NCI-H2196 treated with DMSO at 0.1 percent for 48 hours (cell line): ENCODE measurements around the gene PIM3.

Source experiments
- DNase-seq: peaks from one replicate; lab custom pipeline; 2025; ENCODE audit not compliant: unreplicated experiment; lab: John Stamatoyannopoulos, UW

PIM3 gene

DNA sequence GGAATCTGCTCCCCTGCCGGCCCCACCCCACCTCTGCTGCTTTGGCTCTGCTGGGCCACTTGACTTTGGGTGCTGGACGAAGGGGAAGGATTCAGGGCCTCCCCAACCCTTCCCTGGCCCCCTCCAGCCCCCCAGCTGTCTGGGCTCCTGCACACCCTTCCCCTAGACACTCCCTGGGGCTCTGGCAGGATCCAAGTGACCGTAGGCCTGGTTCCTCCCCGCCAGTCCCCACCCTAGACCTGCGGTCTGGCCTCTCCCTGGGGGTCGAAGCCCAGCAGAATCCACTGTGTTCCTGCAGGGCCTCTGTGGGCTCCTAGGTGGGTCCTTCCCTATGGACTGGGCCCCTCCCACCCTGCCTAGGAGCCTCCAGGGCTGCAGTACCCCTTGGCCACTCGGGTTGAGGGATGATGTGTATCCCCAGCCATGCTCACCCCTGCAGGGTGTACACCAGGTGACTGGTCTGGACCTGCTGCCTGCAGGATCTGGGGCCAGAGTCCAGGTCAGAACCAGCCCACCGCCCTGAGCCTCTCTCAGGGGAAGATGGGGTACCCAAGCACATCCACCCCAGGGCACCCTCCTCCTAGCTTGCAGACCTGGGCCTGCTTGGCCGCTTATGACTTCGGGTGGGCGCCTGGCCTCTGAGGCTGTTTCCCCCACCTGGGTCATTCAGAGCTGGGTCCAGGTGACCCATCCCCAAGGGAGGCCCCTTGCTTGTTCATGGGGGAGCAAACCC is 5.6 kb downstream of the PIM3 start:
- DNase-seq, result no peak

DNA sequence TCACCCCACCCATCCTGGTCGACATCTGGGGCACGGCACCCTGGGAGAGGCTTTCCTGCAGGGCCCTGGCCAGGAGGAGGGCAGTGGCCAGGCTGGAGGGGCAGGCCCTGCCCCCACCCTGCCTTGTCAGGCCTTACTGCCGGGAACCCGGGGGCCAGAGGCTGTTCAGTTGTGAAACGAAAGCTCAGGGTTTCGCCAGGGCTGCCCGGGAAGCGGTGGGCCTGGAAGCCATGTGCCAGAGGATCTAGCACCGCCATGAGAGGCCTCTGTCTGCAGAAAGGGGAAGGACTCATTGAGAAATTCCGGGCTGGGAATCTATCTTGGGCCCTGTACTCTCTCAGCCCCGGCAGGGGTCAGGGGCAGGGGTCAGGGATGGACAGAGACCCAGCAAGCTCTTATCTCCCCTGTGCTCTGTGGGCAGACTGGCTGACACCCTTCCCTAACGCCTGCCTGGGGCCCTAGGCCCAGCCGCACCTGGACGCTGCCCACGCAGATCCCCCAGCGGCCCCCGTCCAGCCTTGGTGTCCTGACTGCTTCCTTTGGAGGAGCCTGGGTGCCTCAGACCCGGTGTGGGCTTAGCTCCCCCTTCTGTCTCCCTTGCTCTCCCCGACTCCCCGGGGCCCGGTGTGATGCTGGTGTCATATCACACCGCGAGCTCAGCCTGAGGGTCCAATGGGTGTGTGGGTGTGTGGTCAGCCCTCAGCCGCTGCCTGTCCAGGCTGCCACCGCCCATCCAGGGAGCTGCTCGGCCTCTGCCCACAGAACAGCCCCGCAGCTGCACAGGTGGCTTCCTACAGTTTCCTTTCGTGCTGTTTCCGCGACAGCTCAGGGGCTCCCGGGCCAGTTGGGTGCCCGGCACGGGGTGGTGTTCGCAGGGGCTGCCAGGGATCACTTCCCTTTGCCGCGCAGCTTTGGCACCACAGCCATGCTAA is 6.5 kb downstream of the PIM3 start:
- no peak for DNase-seq

DNA sequence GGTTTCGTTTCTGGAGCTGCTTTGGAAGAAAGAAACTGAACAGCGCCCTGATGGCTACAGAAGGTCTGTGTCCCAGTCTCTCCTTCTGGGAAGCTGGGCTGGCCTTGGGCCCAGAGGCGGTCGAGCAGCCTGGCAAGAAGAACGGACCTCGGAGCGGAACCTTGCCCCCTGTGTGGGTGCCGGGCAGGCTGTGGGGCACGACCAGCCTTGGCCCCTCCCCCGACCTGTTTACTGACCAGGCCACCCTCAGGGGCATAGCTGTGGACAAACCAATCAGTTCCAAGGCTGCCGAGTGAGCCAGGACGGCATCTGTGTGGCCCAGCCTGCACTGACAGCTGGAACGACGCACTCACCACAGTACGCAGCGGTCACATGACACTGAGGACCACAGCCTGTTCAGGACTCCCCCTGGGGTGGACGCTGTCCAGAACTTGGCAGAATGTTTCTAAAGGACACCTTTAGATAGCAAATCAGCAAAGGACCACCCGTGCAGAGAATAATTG is 7.2 kb downstream of the PIM3 start:
- DNase-seq, result no peak

DNA sequence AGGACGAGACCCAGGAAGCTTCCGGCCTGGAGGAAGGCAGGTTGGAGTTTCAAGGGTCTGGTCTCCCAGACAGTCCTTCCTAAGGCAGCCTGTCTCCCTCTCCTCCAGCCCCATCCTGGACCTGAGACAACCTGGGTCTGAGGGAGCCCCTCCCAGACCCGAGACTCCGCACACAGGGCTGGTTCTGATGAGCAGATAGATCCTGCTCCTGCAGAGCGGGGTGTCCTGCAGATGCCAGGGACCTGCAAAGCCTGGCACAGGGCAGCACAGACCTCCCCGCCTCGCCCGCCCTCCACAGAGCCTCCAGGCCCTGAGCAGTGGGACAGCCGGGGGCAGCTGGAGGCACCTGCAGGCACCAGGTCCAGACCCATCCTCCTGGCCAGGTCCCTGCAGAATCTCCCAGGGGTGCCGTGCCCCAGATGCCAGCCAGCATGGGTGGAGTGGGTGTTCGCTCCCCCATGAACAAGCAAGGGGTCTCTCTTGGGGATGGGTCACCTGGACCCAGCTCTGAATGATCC is 7.8 kb downstream of the PIM3 start:
- no peak for DNase-seq

DNA sequence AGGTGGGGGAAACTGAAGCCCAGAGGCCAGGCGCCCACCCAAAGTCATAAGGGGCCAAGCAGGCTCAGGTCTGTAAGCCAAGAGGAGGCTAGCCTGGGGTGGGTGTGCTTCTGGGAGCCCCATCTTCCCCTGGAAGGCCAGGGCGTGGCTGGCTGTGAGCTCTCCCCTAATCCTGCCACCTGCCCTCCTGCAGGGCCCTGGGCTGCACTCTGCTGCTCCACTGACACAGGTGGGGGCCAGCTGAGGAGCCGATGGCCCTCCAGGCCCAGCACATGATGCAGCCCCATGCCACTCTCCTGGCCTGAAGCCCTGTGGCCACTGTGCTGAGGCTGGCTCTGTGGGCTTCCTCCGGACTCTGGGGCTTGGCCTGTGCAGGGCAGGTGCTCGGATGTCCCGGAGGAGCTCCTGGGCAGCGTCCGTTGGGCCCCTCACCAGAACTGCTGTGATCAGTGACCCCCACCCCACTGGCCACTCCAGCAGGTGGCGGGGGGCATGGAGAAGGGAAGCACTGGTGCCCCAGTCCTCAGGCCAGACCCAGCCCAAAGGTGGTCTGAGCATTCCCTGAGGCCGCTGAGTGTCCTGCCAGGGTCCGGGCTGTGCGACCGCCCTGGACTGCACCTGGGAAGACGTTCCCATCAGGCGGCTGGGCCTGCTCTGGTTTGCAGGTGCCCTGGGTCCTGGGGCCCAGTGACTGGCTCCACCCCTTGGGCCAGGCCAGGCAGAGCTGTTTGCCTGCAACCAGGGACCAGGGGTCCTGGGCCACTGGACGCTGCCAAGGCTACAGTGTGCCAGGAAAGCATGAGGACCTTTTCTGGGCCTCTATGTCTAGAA is 8.5 kb downstream of the PIM3 start:
- DNase-seq, result no peak

DNA sequence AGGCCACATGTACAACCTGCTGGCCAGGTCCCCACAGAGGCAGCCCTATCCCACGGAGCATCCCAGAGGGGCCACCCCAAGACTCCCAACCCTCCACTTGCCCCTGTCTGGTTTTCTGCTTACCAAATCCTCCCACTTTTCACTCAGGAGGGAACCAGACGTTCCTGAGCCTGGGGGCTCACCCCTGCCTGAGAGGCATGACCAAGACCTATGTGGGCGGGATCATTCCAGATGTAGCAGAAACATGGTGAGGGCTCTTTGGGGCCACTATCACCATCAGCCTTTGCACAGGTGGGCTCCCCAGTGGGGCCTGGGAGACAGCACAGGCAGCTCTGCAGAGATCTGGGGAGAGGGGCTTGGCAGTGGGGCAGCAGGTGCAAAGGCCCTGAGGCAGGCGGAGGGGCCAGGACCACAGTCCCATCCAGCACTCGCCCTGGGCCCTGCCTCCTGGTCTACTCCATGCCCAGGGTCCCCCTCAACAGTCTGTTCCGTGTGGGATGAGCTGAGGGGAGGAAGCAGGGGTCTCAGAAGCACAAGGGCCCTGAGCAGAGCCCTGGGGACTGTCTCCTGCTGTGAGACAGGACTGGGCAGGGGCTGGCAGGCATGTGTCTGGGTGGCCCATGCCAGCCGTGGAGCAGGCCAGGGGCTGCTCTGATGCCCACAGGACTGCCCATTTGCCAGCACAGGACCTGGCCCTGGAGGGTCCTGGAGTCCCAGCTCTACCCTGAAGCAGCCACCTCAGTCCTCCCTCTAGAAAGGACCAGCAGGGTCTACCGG is 9.4 kb downstream of the PIM3 start:
- DNase-seq, result no peak

DNA sequence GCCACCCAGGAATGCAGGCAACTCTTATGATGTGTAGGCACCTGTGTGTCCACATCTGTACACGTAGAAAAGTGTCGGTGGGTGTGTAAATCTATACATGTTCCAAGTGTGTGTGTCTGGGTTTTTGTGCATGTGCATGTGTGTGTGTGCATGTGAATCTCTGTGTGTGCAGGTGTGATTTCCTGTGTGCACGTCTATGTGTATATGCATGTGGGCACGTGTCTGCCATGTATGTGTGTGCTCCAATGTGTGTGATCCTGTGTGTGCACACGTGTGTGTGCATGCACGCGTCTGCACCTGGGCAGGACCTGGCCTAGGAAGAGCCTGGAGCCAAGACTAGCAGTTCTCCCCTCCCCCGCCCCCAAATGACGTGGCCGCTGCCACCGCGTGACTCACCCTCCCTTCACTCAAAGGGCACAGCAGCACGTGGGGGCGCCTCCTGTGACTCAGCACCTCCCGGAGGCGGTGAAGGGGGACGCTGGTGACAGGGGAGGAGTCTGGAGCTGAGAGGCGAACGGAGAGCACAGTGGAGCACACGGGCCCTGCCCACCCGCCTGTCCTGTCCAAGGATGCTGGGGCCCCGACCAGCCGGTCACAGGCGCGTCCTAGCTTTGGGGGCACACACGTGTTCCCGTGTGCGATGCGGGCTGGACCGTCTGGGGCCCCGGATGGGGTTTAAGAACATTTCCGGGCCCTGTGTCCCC is 10.1 kb downstream of the PIM3 start:
- DNase-seq, result peak; percentile 65

DNA sequence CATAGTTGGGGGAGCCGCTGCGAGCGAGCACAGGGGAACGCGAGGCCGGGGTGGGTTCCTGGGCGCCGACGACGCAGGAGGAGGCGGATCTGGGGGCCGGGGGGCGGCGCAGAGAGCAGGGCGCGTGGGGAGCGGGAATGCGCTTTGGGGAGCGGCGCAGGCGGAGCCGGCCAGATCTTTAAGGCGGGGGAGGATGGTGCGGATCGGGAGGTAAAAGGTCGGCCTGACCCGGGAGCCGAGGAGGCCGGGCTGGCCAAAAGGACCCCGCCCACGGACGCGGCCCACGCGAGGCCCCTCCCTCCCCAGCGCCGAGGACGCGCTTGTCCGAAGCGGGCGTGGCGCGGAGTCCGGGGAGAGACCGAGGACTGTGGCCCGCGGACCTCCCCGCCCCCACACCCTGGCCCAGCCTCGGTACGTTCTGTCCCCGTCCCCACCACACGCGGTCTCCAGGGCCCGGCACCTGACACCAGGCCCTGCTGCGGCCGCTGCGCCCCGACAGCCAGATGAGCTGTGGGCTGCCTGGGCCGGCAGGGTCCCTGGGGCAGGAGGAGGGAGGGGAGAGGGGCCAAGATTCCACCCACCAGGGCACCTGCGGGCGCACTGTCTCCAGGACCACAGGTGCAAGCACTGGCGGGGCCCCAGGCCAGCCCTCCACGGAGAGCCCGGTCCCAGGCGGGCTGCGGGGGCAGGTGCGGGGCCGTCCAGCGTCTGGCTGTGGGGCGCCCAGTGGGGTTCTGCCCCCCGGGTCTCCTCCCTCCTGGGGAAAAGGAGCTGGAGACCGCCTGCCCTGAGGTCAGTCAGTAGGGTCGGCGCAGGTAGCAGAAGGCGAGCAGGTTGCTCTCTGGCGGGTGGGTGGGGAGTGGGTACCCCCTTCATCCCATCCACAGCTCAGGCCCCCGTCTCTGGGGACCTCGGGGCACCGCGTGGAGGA is 10.9 kb downstream of the PIM3 start:
- DNase-seq, result no peak

DNA sequence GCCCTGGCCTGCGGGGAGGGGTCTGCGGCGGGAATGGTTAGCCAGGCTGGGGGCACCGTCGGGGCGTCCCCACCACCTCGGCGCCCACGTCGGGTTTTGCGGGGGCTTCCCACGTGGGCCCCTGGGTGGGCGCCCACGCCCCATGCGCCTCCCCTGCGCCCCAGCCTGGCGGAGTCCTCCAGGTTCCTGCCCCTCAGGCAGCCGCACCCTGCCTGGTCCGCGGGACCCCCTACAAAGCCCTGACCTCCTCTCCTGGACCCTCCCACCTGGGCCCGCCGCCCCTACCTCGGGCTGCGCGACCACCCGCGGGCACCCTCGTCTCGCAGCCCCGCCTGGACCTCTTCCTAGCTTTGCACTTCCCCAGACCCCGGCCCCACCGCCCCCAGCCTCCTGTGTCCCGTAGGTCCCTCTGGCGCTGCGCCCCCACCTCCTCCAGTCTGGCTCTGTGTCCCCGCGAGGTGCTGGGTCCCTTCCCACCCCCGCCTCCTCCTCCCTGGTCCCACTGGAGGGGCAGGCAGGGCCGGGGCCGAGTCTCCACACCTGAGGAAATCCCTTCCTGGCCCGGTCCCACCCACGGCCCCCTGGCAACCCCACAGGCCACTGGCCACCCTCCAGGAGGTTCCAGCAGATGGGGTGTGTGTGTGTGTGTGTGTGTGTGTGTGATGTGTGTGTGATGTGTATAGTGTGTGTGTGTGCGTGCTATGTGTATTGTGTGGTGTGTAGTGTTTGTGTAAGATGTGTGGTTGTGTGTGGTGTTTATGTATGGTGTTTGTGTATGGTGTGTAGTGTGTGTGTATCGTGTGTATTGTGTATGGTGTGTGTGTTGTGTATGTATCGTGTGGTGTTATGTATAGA is 11.8 kb downstream of the PIM3 start:
- DNase-seq, result no peak

DNA sequence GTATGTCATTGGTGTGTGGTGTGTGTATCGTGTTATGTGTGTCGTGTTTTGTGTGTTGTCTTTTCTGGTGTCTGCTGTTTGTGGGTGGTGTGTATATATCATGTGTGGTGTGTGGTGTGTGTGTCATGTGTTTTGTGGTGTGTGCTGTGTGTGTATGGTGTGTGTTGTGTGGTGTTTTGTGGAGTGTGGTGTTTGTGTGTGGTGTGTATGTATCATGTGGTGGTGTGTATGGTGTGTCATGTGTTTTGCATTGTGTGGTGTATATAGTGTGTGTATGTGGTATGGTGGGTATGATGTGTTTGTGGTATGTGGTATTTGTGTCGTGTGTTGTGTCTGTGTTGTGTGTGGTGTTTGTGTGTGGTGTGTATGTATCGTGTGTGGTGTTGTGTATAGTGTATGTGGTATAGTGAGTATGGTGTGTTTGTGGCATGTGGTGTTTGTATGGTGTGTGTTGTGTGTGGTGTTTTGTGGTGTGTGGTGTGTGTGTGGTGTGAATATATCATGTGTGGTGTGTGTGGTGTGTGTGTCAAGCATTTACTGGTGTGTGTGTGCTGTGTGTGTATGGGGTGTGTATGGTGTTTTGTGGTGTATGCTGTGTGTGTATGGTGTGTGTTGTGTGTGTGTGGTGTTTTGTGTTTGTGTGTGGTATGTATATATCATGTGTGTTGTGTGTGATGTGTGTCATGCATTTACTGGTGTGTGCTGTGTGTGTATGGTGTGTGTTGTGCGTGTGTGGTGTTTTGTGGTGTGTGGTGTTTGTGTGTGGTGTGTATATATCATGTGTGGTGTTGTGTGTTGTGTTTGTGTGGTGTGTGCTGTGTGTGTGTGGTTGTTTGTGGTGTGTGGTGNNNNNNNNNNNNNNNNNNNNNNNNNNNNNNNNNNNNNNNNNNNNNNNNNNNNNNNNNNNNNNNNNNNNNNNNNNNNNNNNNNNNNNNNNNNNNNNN is 12.7 kb downstream of the PIM3 start:
- DNase-seq, result no peak

DNA sequence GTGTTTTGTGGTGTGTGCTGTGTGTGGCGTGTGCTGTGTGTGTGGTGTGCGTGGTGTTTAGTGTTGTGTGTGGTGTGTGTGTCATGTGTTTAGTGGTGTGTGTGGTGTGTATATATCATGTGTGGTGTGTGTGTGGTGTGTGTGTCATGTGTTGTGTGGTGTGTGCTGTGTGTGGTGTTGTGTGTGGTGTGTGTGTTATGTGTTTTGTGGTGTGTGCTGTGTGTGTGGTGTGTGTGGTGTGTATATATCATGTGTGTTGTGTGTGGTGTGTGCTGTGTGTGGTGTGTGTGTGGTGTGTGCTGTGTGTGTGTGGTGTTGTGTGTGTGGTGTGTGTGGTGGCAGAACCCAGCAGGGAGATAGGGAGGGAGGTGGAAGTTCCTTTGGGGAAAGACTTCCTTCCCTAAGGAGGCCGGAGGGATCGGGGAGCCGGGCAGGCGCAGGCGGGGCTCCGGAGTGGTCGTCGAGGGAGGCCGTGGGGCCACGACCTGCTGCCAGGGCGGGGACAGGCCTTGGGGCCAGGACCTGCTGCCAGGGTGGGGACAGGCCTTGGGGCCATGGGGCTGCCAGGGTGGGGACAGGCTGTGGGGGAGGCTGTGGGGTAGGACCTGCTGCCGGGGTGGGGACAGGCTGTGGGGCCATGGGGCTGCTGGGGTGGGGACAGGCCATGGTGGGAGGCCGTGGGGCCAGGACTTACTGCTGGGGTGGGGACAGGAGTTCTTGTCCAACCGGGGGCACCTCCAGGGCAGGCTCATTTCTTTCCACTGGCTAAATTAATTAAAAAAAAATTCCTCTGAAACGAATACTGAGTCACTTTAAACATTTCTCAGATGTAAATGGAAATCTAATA is 15.2 kb downstream of the PIM3 start:
- DNase-seq, result no peak

DNA sequence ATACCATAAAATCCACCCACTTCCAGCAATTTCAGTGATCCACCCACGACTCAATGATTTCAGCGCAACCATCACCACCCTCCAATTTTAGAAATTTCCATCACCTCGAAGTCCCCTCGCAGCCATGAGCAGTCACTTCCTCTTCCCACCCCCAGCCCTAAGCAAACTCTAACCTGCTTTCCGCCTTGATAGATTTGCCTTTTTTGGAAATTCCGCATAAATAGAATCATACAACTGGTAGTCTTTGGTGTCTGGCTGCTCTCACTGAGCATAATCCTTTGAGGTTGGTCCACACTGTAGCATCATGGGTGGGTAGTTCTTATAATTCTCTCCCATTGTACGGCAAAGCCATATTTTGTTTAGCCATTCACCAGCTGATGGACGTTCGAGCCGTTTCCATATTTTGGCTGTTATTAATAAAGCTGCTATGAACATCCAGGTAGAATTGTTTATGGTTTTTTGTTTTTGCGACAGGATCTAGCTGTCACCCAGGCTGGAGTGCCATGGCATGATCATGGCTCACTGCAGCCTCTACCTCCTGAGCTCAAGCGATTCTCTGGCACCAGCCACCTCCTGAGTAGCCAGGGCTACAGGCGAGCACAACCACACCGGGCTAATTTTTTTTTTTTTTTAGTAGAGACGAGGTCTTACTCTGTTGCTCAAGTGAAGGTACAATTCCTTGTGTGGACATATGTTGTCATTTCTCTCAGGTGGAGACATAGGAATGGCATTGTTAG is 16.0 kb downstream of the PIM3 start:
- no peak for DNase-seq

DNA sequence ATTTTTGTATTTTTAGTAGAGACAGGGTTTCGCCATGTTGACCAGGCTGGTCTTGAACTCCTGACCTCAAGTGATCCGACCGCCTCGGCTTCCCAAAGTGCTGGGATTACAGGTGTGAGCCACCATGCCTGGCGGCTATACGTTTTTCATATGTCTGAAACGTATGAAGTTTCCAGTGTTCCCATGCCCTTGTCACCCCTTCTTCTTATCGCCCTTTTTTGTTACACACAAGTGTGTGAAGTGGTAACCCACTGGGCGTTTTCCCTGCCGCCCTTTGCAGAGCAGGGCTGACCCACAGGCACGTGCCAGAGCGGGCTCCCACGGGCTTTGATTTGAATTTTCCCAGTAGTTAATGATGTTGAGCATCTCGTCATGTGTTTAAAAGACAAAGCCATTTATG is 17.0 kb downstream of the PIM3 start:
- no peak for DNase-seq

DNA sequence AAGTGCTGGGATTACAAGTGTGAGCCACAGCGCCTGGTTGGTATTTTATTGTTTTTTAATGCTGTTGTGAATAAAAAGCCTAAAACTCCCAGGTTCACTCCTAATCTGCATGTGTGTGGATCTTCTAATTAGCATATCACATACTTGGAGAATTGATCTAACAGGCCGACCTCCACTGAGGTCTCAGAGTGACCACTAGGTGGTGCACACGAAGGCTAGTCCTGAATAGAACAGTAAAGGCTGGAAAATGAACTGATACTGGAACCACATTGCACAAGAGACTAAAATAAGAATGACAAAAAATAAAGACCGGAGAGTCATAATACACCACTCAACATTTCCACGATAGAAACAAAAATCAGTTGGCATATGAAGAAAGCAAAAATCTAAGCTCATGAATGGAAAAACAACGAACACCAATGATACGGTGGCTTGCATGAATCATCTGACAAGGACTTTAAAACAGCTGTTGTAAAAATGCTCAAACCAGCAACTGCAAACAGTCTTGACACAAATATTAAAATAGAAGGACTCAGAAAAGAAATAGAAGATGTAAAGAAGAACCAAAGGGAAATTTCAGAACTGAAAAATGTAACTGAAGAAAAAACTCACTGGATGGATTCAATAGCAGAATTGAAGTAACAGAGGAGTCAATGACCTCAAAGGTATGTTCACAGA is 19.2 kb downstream of the PIM3 start:
- DNase-seq, result no peak
